ENCODE results near the gene LYRM4. TPM values are rescaled to one million over a fixed set of nuclear protein-coding genes. Genes with fewer than 3 reads are reported as not detected.
A peak's percentile ranks its signal among the peaks of the same experiment; 100 is the strongest.

The LYRM4 gene
- total and polyA plus RNA-seq, 9 of the 15 experiments (the other 6 are each of a cell fraction or from before 2014, with no cell fraction given): 24.2 to 69.4 (median 41.8) TPM

- DNase-seq (ENCODE audit: extremely low read depth in 1 of 4, low spot score in 3 of 4) (peak in 1 of 4 experiments; percentile 33), FAIRE-seq (no peak), ATAC-seq (peak; percentile 36)
- TF ChIP-seq ELK1 (CRISPR knock-in tag; IDR thresholded peaks at IDR 0.05): no peak
- TF ChIP-seq NUFIP1 (IDR thresholded peaks at IDR 0.05; ENCODE audit: partially characterized antibody): no peak
- no peak for TF ChIP-seq ZFX (CRISPR knock-in tag; IDR thresholded peaks at IDR 0.05)
- TF ChIP-seq STAG1 (CRISPR knock-in tag; IDR thresholded peaks at IDR 0.05; ENCODE audit: borderline replicate concordance): no peak
- TF ChIP-seq KAT8 (IDR thresholded peaks at IDR 0.05; ENCODE audit: low read depth): no peak
- no peak for TF ChIP-seq RCOR1 (IDR thresholded peaks at IDR 0.05; ENCODE audit: borderline replicate concordance in 1 of 2, low read depth in 2 of 2, low read length in 2 of 2)
- H3K9me3 ChIP-seq (replicated peaks; ENCODE audit: control insufficient read depth, insufficient read depth, low read depth, low read length): no peaks in the 10 kb centered on the region
- H3K36me3 ChIP-seq (ENCODE audit: control insufficient read depth, insufficient read depth, low read length): peaks cover 34% of the 10 kb centered on the region; the same call in 2 of the 3 replicates
- H4K20me1 ChIP-seq (replicated peaks; ENCODE audit: control insufficient read depth, insufficient read depth, low read length): no peaks in the 10 kb centered on the region
- intact Hi-C loops (cut with micrococcal nuclease) (loop anchor here (2.0 kb wide), 1 partner anchor 30 kb away; the partner anchor contains the start of genes FARS2 and LYRM4), in situ Hi-C loops (cut with MboI) (no loop called here)
- H3K27ac ChIP-seq (ENCODE audit: extremely low read depth, low read depth, low read length): peak overlapping the region; percentile 35
- H3K9me1 ChIP-seq (ENCODE audit: control insufficient read depth, insufficient read depth, low read length): no peaks in the 10 kb centered on the region
- no peaks in the 10 kb centered on the region for H3K27me3 ChIP-seq (ENCODE audit: control insufficient read depth in 2 of 2, insufficient read depth in 2 of 2, low read length in 2 of 2)
- CTCF ChIA-PET (ENCODE audit: low intra/inter-chr PET ratio): no interaction called here
- H3K4me3 ChIP-seq: no peak overlapping the region
- peak overlapping the region in 1 of 2 experiments; percentile 41; a peak in 2 of 4 replicates for H3K9ac ChIP-seq (ENCODE audit: insufficient read depth in 1 of 2, low read depth in 2 of 2, low read length in 2 of 2)
- WGBS (ENCODE audit: insufficient coverage, low coverage, missing lambda C conversion rate): 55% methylated on average over 2 of the region's 2 CpGs
- POLR2A ChIA-PET: interaction anchor here (0.7 to 1.7 kb wide), 5 partner anchors 12 to 202 kb away, joined by 3 to 5 read pairs (median 4); no protein-coding TSS in a partner anchor
- no TSS peak for BruUV-seq (replicated peaks)
- H3K4me2 ChIP-seq (ENCODE audit: insufficient read depth, low read length): no peak overlapping the region
- H3K79me2 ChIP-seq (ENCODE audit: control insufficient read depth, insufficient read depth, low read length): peaks cover 5% of the 10 kb centered on the region; the same call in 1 of the 3 replicates
- H2AFZ ChIP-seq (ENCODE audit: low read depth, low read length): no peak overlapping the region; the same call in 1 of the 2 replicates
- peaks cover 0 to 16% of the 10 kb centered on the region in 2 experiments; a peak in 2 of 5 replicates for H3K4me1 ChIP-seq (replicated peaks in 1 of 2; ENCODE audit: control insufficient read depth in 2 of 2, insufficient read depth in 2 of 2, low read length in 2 of 2)
Measured at GRCh38 chr6:5231289-5231688, 29.5 kb downstream of the LYRM4 start.

All from K562 (cell line).